Measurements from ENCODE around the gene C22orf31. TPM values are rescaled to one million over a fixed set of nuclear protein-coding genes. Genes with fewer than 3 reads are reported as not detected.

The C22orf31 gene
- polyA plus RNA-seq, 3 donors = not detected

- H3K4me3 ChIP-seq (replicated peaks in 1 of 3; ENCODE audit: low read depth in 2 of 3, low read length in 3 of 3) = no peak overlapping the region
- no peak overlapping the region for H3K9ac ChIP-seq (ENCODE audit: insufficient read depth, low read length, poor library complexity, severe bottlenecking)
- intact Hi-C loops (cut with micrococcal nuclease) = no loop called here
- no peaks in the 10 kb centered on the region for H3K4me1 ChIP-seq (ENCODE audit: control insufficient read depth in 1 of 2, insufficient read depth in 2 of 2, low read length in 2 of 2)
- Mint-ChIP-seq H3K4me3 (no peak overlapping the region), H3K27me3 (ENCODE audit: low read depth in 3 of 3) (peaks cover 0 to 2% (median 0%) of the 10 kb centered on the region in 3 donors), H3K4me1 (no peaks in the 10 kb centered on the region), H3K9me3 (peaks cover 0 to 1% (median 0%) of the 10 kb centered on the region in 7 donors), H3K27ac (no peak overlapping the region), H3K36me3 (no peaks in the 10 kb centered on the region)
- WGBS (ENCODE audit: insufficient coverage) = 96% methylated on average over 2 of the region's 4 CpGs
- TF ChIP-seq CTCF (IDR thresholded peaks at IDR 0.05) = no peak
- no peaks in the 10 kb centered on the region for H3K79me2 ChIP-seq (ENCODE audit: insufficient read depth, low read length)
- H4K20me1 ChIP-seq (ENCODE audit: insufficient read depth, low read length) = no peaks in the 10 kb centered on the region
- no peak overlapping the region for H3K4me2 ChIP-seq (replicated peaks; ENCODE audit: extremely low read depth, low read length, poor library complexity, severe bottlenecking)
- no peaks in the 10 kb centered on the region for H3K36me3 ChIP-seq (replicated peaks in 1 of 2; ENCODE audit: control insufficient read depth in 1 of 2, insufficient read depth in 2 of 2, low read length in 2 of 2)
- no peak overlapping the region for H3K27ac ChIP-seq (ENCODE audit: low read depth in 1 of 2, low read length in 2 of 2)
- no peak overlapping the region for H2AFZ ChIP-seq (ENCODE audit: insufficient read depth, low read depth, low read length, poor library complexity, severe bottlenecking)
- H3K9me3 ChIP-seq (replicated peaks in 1 of 2; ENCODE audit: control insufficient read depth in 1 of 2, insufficient read depth in 1 of 2, low read length in 2 of 2) = no peaks in the 10 kb centered on the region
- DNase-seq = no peak
- H3K27me3 ChIP-seq (ENCODE audit: control insufficient read depth in 2 of 2, insufficient read depth in 2 of 2, low read length in 2 of 2) = no peaks in the 10 kb centered on the region
Measured at GRCh38 chr22:29106839-29107238, 45.2 kb upstream of the C22orf31 start.

- no peaks in the 10 kb centered on the region for H3K36me3 ChIP-seq (replicated peaks in 1 of 2; ENCODE audit: control insufficient read depth in 1 of 2, insufficient read depth in 2 of 2, low read length in 2 of 2)
- no peaks in the 10 kb centered on the region for H3K36me3 Mint-ChIP-seq
- H3K79me2 ChIP-seq (ENCODE audit: insufficient read depth, low read length) = no peaks in the 10 kb centered on the region
- intact Hi-C loops (cut with micrococcal nuclease) = no loop called here
- H3K9me3 ChIP-seq (replicated peaks in 1 of 2; ENCODE audit: control insufficient read depth in 1 of 2, insufficient read depth in 1 of 2, low read length in 2 of 2) = no peaks in the 10 kb centered on the region
- no peaks in the 10 kb centered on the region for H3K4me1 Mint-ChIP-seq
- no peak overlapping the region for H3K4me2 ChIP-seq (replicated peaks; ENCODE audit: extremely low read depth, low read length, poor library complexity, severe bottlenecking)
- H3K9me3 Mint-ChIP-seq = peaks cover 0 to 1% (median 0%) of the 10 kb centered on the region in 7 donors
- peaks cover 0 to 2% (median 0%) of the 10 kb centered on the region in 3 donors for H3K27me3 Mint-ChIP-seq (ENCODE audit: low read depth in 3 of 3)
- DNase-seq = no peak
- no peak for TF ChIP-seq CTCF (IDR thresholded peaks at IDR 0.05)
- no peak overlapping the region for H3K4me3 ChIP-seq (replicated peaks in 1 of 3; ENCODE audit: low read depth in 2 of 3, low read length in 3 of 3)
- no peak overlapping the region for H3K4me3 Mint-ChIP-seq
- H3K27ac Mint-ChIP-seq = no peak overlapping the region
- no peaks in the 10 kb centered on the region for H4K20me1 ChIP-seq (ENCODE audit: insufficient read depth, low read length)
- no CpG with 5 or more reads among the region's 2 CpGs for WGBS (ENCODE audit: insufficient coverage)
- no peaks in the 10 kb centered on the region for H3K4me1 ChIP-seq (ENCODE audit: control insufficient read depth in 1 of 2, insufficient read depth in 2 of 2, low read length in 2 of 2)
- no peaks in the 10 kb centered on the region for H3K27me3 ChIP-seq (ENCODE audit: control insufficient read depth in 2 of 2, insufficient read depth in 2 of 2, low read length in 2 of 2)
- no peak overlapping the region for H2AFZ ChIP-seq (ENCODE audit: insufficient read depth, low read depth, low read length, poor library complexity, severe bottlenecking)
- H3K27ac ChIP-seq (ENCODE audit: low read depth in 1 of 2, low read length in 2 of 2) = no peak overlapping the region
- H3K9ac ChIP-seq (ENCODE audit: insufficient read depth, low read length, poor library complexity, severe bottlenecking) = no peak overlapping the region
Measured at GRCh38 chr22:29105468-29105867, 43.8 kb upstream of the C22orf31 start.

All from CD14-positive monocyte (primary cell).